Large intestine (tissue), 12 donors: Measurements from ENCODE around the gene KLK1. TPM values are rescaled to one million over a fixed set of nuclear protein-coding genes. Genes with fewer than 3 reads are reported as not detected.

Experiments
- DNase-seq, 2 donors: peaks; one replicate each; pipeline versions ENCODE4 v3.0.0 to v3.0.0-alpha.2; 2013
- H3K27ac ChIP-seq: one replicate; pipeline ENCODE4 v1.5.1; 2013; ENCODE audit warnings: low read length
- H3K27me3 ChIP-seq: 2 replicates; pipeline ENCODE4 v1.6.1; 2013; ENCODE audit warnings: low read length; ENCODE audit not compliant: control insufficient read depth, insufficient read depth
- H3K36me3 ChIP-seq: 2 replicates; pipeline ENCODE4 v1.6.1; 2013; ENCODE audit warnings: low read length; ENCODE audit not compliant: control insufficient read depth, insufficient read depth
- H3K4me1 ChIP-seq: one replicate; pipeline ENCODE4 v1.6.1; 2013; ENCODE audit warnings: low read length; ENCODE audit not compliant: control insufficient read depth, insufficient read depth
- H3K4me3 ChIP-seq: one replicate; pipeline ENCODE4 v1.5.1; 2013; ENCODE audit warnings: low read length
- H3K9me3 ChIP-seq: one replicate; pipeline ENCODE4 v1.6.1; 2013; ENCODE audit warnings: mild to moderate bottlenecking, low read depth, low read length, moderate library complexity; ENCODE audit not compliant: control insufficient read depth
- WGBS: methylation state at CpG from one replicate; pipeline ENCODE4 v1.1.5; 2013; ENCODE audit warnings: low lambda C conversion rate; ENCODE audit not compliant: insufficient coverage; 5-methylcytosine and 5-hydroxymethylcytosine counted together
- long read RNA-seq, 11 donors: transcript quantifications; one replicate each; lab custom pipeline, GENCODE V29; 2026
- polyA plus RNA-seq: library from polyadenylated mRNA; unstranded; fragments of 120-200 nt; gene quantifications from one replicate; pipeline ENCODE4 v1.2.1, GENCODE V29; 2013

Gene KLK1
- polyA plus RNA-seq, result 23.1 TPM
- long read RNA-seq, donor 1, transcript KLK1-204 (3 exons, 912 nt), result major isoform, 16 of 19 reads
- long read RNA-seq, donor 1, partial matches to known transcripts, result 0 of 19 reads
- long read RNA-seq, donor 1, other reads (novel, unspliced or antisense), result 0 of 19 reads
- long read RNA-seq, donor 2, transcript KLK1-204 (3 exons, 912 nt), result major isoform, 23 of 45 reads
- long read RNA-seq, donor 2, partial matches to known transcripts, result 19 of 45 reads
- long read RNA-seq, donor 2, other reads (novel, unspliced or antisense), result 0 of 45 reads
- long read RNA-seq, donor 3, transcript KLK1-204 (3 exons, 912 nt), result major isoform, 14 of 32 reads
- long read RNA-seq, donor 3, partial matches to known transcripts, result 18 of 32 reads
- long read RNA-seq, donor 3, other reads (novel, unspliced or antisense), result 0 of 32 reads
- long read RNA-seq, donor 4, transcript KLK1-204 (3 exons, 912 nt), result major isoform, 7 of 7 reads
- long read RNA-seq, donor 4, partial matches to known transcripts, result 0 of 7 reads
- long read RNA-seq, donor 4, other reads (novel, unspliced or antisense), result 0 of 7 reads
- long read RNA-seq, donor 5, transcript KLK1-204 (3 exons, 912 nt), result major isoform, 18 of 29 reads
- long read RNA-seq, donor 5, partial matches to known transcripts, result 8 of 29 reads
- long read RNA-seq, donor 5, other reads (novel, unspliced or antisense), result 0 of 29 reads
- long read RNA-seq, donor 6, transcript KLK1-204 (3 exons, 912 nt), result major isoform, 6 of 6 reads
- long read RNA-seq, donor 6, partial matches to known transcripts, result 0 of 6 reads
- long read RNA-seq, donor 6, other reads (novel, unspliced or antisense), result 0 of 6 reads
- long read RNA-seq, donor 7, transcript KLK1-204 (3 exons, 912 nt), result major isoform, 15 of 18 reads
- long read RNA-seq, donor 7, partial matches to known transcripts, result 0 of 18 reads
- long read RNA-seq, donor 7, other reads (novel, unspliced or antisense), result 0 of 18 reads
- long read RNA-seq, donor 8, transcript KLK1-204 (3 exons, 912 nt), result major isoform, 19 of 22 reads
- long read RNA-seq, donor 8, partial matches to known transcripts, result 0 of 22 reads
- long read RNA-seq, donor 8, other reads (novel, unspliced or antisense), result 0 of 22 reads
- long read RNA-seq, donor 9, partial matches to known transcripts, result 0 of 2 reads
- long read RNA-seq, donor 9, other reads (novel, unspliced or antisense), result 0 of 2 reads
- long read RNA-seq, donor 10, transcript KLK1-204 (3 exons, 912 nt), result major isoform, 12 of 12 reads
- long read RNA-seq, donor 10, partial matches to known transcripts, result 0 of 12 reads
- long read RNA-seq, donor 10, other reads (novel, unspliced or antisense), result 0 of 12 reads
- long read RNA-seq, donor 11, transcript KLK1-204 (3 exons, 912 nt), result major isoform, 7 of 7 reads
- long read RNA-seq, donor 11, partial matches to known transcripts, result 0 of 7 reads
- long read RNA-seq, donor 11, other reads (novel, unspliced or antisense), result 0 of 7 reads

GRCh38 chr19:50823389-50824042 is at the start of gene KLK1:
KLK1 (minus strand) TSS chr19:50823787; CDS start chr19:50823748, 39 bp downstream.
- no peak within 1 kb of the TSS for H3K4me3 ChIP-seq
- no peaks in the 10 kb centered on the region for H3K36me3 ChIP-seq
- DNase-seq, result peak; percentile 67 to 82
- no CpG with 5 or more reads among the region's 14 CpGs for WGBS
- peaks cover 5% of the 10 kb centered on the region for H3K9me3 ChIP-seq
- peak within 1 kb of the TSS; percentile 3 for H3K27ac ChIP-seq
- peaks cover 27% of the 10 kb centered on the region for H3K4me1 ChIP-seq
- peaks cover 22% of the 10 kb centered on the region for H3K27me3 ChIP-seq

- peaks cover 3% of the 10 kb centered on the region for H3K9me3 ChIP-seq
- H3K27me3 ChIP-seq, result peaks cover 9% of the 10 kb centered on the region
- DNase-seq, result no peak
- no CpG with 5 or more reads among the region's 3 CpGs for WGBS
- no peaks in the 10 kb centered on the region for H3K36me3 ChIP-seq
- no peak within 1 kb of the TSS for H3K27ac ChIP-seq
- H3K4me3 ChIP-seq, result no peak within 1 kb of the TSS
- no peaks in the 10 kb centered on the region for H3K4me1 ChIP-seq
Measured at GRCh38 chr19:50873056-50873455, 49.5 kb upstream of the KLK1 start, which contains the start of gene KLK2. KLK2 (plus strand) TSS chr19:50873439; CDS start chr19:50873474, 35 bp downstream.

GRCh38 chr19:50870417-50871089 is 47.0 kb upstream of the KLK1 start:
- Histone ChIP-seq H3K27me3 (peaks cover 13% of the 10 kb centered on the region), H3K36me3 (no peaks in the 10 kb centered on the region), H3K9me3 (peaks cover 3% of the 10 kb centered on the region), H3K27ac (no peak overlapping the region), H3K4me3 (no peak overlapping the region), H3K4me1 (no peaks in the 10 kb centered on the region)
- no peak for DNase-seq
- WGBS, result 76% methylated on average over 5 of the region's 26 CpGs

GRCh38 chr19:50869479-50869878 is 45.9 kb upstream of the KLK1 start:
- no CpG with 5 or more reads among the region's 4 CpGs for WGBS
- Histone ChIP-seq H3K4me3 (no peak overlapping the region), H3K9me3 (peaks cover 3% of the 10 kb centered on the region), H3K4me1 (no peaks in the 10 kb centered on the region), H3K27ac (no peak overlapping the region), H3K27me3 (peaks cover 13% of the 10 kb centered on the region), H3K36me3 (no peaks in the 10 kb centered on the region)
- DNase-seq, result no peak

GRCh38 chr19:50861496-50862286 is 38.1 kb upstream of the KLK1 start:
- no peak for DNase-seq
- no peaks in the 10 kb centered on the region for H3K9me3 ChIP-seq
- H3K36me3 ChIP-seq, result no peaks in the 10 kb centered on the region
- WGBS, result 80% methylated on average over 1 of the region's 7 CpGs
- H3K4me3 ChIP-seq, result no peak overlapping the region
- no peak overlapping the region for H3K27ac ChIP-seq
- H3K27me3 ChIP-seq, result peaks cover 20% of the 10 kb centered on the region
- no peaks in the 10 kb centered on the region for H3K4me1 ChIP-seq

- Histone ChIP-seq H3K27me3 (peaks cover 15% of the 10 kb centered on the region), H3K27ac (no peak overlapping the region), H3K9me3 (no peaks in the 10 kb centered on the region), H3K36me3 (no peaks in the 10 kb centered on the region), H3K4me3 (no peak overlapping the region), H3K4me1 (no peaks in the 10 kb centered on the region)
- WGBS, result no CpG with 5 or more reads among the region's 5 CpGs
- no peak for DNase-seq
Measured at GRCh38 chr19:50861010-50861409, 37.4 kb upstream of the KLK1 start.

- no peaks in the 10 kb centered on the region for H3K9me3 ChIP-seq
- no peaks in the 10 kb centered on the region for H3K4me1 ChIP-seq
- peaks cover 15% of the 10 kb centered on the region for H3K27me3 ChIP-seq
- H3K4me3 ChIP-seq, result no peak overlapping the region
- no peak overlapping the region for H3K27ac ChIP-seq
- DNase-seq, result no peak
- no CpG with 5 or more reads among the region's 4 CpGs for WGBS
- no peaks in the 10 kb centered on the region for H3K36me3 ChIP-seq
Measured at GRCh38 chr19:50859849-50860248, 36.3 kb upstream of the KLK1 start.

- H3K27ac ChIP-seq, result no peak overlapping the region
- H3K9me3 ChIP-seq, result no peaks in the 10 kb centered on the region
- no peak overlapping the region for H3K4me3 ChIP-seq
- WGBS, result no CpG with 5 or more reads among the region's 7 CpGs
- H3K36me3 ChIP-seq, result no peaks in the 10 kb centered on the region
- H3K4me1 ChIP-seq, result no peaks in the 10 kb centered on the region
- peak in 1 of 2 donors; percentile 53 for DNase-seq
- H3K27me3 ChIP-seq, result peaks cover 15% of the 10 kb centered on the region
Measured at GRCh38 chr19:50858886-50859285, 35.3 kb upstream of the KLK1 start.
